Activated T-cell treated with anti-CD3 and anti-CD28 coated beads, Interleukin-2, amount 50 U/mL, for 48 hours (primary cell): ENCODE results near the gene PARP3.

Source experiments
- DNase-seq, 2 experiments: peaks; one replicate each; pipeline ENCODE4 v3.0.0-alpha.2; 2020

Gene PARP3

DNA sequence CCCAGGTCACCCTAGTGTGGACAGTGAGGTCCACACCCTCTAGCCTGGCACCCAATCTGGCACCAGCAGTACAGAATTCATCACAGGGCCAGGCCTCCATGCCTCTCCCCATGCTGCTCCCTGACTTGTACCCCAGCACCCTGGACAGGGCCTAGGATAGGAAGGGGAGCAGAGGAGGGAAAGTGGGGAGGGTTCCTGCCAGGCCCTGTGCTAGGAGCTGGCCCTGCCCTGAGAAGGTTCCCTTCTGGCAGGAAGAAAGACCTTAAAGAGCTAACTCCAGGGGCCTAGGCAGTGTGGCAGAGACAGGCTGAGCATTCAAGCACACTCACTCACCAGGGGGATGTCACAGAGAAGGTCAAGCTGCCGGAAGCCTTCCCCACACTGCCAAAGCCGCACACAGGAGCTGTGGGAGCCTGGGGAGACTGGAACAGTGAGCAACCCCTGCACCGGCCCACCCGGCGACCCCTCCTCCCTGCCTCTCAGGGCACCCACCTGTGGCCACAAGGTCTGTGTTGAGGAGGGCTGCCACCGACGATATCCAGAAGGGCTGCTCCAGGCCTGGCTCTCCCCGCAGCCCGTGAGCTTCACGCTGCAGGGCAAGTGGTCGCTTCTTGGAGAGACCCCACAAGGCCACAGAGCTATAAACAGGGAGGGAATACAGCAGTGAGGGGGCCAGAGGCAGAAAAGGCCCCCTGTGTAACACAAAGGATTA is 7.9 kb upstream of the PARP3 start:
- no peak for DNase-seq

DNA sequence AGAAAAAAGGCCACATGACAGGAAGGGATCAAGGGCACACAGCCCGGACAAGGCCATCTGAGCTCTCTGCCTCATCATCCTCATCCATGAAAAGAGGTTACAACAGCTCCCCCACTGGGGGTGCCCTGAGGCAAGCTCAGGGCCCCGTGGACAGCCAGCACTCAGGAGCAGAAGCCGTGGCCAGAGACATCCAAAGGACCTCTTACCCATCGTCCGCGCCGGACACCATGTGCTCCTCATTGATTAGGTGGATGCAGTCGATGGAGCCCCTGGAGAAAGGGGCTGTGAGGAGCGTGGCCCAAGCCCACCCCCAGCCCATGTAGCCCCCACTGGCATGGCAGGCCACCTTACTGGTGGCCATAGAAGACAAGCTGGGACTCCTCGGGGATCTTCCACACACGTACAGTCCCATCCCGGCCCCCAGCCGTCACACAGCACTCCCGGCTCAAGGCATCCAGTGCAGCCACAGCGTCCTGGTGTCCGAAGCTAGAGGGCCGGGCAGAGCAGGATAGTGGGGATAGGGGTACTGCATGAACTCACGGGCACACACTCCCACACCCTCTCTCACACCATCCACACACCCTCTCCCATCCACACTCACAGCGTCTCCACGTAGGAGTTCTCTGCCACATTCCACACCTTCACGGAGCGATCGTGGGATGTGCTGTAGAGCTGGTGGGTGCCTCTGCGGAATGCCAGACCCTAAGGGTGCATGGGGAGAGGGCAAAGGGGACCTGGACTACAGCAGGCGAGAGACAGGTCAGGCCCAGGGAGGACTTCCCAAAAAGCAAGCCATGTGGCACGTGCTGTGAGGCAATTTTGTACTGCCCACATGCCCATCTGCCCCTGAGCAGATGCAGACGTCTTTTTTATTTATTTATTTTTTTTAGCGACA is 6.9 kb upstream of the PARP3 start:
- DNase-seq: no peak

DNA sequence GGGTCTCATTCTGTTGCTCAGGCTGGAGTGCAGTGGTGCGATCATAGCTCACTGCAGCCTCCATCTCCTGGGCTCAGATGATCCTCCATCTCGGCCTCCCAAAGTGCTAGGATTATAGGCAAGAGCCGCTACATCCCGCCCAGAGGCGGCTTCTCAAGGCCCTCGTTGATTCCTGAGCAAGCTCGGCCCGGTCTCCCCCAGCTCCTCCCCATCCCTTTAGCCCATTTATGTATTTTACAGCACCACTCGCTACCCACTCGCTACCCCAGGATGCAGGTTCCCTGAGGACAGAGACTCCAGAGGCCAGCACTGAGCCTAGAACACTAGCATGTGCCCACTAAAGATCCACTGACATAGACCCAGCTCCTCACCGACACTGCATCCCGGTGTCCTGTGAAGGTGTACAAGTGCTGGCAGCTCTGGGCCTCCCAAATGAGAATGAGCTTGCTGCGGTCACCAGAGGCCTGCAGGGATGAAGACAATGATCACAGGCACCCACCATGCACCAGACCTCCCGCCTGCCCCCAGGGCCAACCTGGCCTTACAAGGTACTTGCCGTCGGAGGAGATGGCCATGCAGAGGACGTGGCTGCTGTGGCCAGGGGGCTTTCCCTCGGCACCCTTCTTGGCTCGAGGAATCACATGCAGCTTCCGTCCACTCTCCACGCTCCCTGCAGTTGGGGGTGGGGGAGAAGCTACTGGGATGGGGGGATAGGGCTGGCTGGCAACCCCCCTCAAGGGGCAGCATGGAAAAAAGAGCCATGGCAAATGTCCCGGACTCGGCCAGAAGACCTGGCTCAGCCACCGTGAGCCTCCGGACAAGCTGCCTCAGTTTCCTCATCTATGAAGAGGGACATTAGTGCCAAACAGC is 6.0 kb upstream of the PARP3 start:
- no peak for DNase-seq

DNA sequence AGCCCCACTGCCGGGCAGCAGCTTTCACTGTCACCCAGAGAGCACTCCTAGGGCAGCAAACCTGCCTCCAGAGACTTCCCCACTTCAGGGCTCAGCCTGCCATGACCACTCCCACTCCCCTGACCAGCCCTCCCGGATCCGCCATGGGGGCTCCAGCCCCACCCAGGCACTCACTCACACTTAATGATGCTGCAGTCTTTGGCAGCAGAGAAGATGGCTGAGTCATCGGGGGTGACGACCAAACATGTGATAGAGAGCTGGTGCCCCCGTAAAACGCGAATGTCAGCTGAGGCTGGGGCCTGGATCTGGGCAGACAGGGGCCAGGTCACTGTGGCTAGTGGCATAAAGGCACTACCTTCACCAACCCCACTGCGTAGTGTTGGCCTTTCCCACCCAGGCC is 5.1 kb upstream of the PARP3 start:
- DNase-seq: no peak

DNA sequence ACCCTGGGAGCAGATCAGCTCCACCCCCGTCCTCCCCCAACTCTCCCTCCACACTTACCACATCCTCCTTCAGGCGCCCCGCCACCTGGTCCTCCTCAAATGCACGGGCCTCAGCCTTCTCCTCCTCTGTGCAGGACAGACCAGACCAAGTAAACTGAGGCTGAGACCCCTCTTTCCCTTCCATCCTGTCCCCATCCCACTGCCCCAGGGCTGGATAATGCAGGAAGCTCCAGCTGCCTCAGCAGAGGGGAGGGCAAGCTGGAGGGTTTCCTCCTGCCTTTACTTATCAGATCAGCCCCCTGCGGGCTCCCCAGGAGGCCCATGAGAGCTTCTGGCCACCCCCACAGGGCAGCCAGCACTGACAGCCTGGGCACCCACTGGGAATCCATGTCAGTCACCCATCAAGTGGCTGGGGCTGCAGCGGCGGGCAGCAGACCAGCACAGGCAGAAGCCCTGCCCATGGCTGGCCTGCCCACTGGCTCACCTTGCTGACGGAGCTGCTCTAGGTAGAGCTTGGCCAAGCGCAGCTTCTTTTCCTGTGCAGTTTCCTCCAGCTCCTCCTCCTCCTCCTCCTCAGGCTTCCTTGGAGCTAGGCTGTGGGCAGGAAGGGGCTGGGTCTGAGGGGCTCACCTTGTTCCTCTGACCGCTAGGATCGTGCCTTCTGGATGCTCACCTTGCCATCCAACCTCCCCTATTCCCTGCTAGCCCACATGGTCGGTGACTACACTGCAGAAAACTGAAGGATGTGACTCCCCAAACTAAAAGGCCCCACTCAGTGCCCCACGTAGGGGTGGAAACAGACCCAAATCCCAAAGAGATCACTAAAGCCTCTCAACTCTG is 4.3 kb upstream of the PARP3 start:
- peak in 1 of 2 experiments; percentile 10 for DNase-seq

DNA sequence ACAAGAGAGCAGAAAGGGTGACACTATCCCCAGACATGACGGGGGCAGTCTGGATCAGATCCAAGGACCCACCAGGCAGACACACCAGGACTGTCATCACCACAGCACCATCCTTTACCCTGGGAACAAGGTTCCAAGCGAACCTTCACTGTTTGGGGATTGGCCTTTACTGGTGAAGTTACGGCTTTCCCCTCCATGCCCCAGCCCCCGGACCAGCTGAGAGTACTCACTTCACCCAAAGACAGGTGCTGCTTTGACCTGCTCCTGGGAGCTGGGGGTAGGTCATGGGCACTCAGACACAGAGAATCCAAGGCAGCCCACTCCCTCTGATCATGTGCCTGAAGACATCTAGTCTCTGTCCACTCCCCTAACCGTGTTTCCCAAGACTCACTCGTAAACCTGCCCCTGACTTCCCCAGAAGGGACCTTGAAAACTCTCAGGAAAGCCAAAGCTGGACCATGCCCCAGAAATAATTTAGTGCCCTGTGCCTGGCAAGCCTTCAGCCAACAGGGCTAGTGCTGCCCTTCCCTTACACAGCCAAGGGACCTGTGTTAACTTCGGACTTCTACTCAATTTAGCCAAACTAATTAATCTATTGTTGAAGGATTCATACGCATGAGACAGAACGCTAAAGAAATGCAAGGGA is 3.3 kb upstream of the PARP3 start:
- DNase-seq: peak in 1 of 2 experiments; percentile 13

DNA sequence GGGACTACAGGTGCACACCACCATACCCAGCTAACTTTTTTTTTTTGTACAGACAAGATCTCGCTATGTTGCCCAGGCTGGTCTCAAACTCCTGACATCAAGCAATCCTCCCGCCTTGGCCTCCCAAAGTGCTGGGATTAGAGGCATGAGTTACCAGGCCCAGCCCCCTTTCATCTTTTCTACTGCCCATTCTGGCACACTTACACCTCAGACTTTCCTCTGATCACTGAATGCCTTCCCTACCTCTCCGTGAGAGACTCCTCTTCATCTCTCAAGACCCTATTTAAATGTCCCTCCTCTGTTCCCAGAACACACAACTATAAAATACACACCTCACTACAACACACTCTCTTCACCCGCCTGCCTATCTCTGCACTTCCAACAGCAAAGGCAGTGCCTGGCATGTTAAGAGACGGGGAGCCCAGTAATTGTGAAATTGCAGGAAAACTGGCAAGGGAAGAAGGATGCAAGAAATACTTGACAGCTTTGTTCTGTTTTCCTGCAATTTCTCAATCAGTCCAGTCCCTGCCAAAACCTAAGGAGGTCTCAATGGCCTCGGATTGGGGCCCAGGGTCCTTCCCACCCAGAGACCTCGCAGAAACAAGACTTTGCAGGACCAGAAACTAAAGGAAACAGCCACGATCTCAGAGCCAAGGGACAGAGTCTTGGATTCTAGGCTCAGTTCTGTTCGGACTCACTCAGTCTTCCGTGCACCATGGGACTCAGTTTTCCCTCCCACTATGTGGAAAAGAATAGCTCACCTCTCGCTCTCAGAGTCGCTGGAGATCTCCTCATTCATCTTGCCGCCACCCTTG is 1.3 kb upstream of the PARP3 start:
- DNase-seq: peak; percentile 13

DNA sequence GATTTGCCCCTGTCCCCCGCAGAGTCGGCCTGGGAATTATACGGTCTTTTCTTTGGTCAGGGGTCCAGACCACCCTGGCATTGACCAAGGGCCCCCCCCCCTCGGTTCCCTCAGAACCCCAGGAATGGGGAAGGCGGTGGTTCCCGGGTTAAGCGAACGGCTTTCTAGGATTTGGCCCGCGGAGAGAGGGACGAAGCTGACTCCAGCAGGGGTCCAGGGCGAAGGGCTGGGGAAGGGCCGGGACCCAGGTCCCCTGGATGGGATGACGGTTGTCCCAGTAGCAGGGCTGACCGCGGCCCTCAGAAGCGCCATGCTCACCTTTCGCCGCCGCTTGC is 733 bp upstream of the PARP3 start:
- no peak for DNase-seq

DNA sequence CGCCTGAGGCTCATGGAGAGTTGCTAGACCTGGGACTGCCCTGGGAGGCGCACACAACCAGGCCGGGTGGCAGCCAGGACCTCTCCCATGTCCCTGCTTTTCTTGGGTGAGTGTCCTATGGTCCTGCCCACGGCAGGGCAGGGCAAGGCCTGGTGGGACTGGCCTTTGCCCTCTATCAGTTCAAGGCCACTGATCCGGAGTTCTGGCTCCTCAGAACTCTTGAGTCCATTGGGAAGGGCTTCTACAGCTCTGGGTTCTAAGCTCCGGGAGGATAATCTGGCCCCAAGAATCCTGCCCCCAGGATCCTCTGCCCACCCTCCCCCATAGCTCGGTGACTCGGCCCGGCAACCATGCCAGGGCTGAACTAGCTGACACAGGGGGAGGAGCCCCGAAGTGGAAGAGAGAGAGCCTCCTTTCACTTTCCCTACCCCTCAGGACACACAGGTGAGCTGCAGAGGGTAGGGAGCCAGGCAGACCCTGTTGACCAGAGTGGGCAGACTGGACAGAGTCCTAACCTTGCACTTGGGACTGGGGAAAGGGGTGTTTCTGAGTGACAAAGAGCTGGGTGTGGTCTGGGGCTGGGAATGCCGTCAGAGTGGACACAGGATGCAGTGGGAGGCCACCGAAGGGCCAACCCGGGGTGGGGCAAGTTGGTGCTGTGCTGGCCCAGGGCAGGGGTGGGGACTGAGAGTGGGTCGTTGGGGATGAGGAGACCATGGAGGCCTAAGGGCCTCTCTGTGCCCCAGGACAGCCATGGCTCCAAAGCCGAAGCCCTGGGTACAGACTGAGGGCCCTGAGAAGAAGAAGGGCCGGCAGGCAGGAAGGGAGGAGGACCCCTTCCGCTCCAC is 664 bp downstream of the PARP3 start:
- peak; percentile 66 to 73 for DNase-seq

DNA sequence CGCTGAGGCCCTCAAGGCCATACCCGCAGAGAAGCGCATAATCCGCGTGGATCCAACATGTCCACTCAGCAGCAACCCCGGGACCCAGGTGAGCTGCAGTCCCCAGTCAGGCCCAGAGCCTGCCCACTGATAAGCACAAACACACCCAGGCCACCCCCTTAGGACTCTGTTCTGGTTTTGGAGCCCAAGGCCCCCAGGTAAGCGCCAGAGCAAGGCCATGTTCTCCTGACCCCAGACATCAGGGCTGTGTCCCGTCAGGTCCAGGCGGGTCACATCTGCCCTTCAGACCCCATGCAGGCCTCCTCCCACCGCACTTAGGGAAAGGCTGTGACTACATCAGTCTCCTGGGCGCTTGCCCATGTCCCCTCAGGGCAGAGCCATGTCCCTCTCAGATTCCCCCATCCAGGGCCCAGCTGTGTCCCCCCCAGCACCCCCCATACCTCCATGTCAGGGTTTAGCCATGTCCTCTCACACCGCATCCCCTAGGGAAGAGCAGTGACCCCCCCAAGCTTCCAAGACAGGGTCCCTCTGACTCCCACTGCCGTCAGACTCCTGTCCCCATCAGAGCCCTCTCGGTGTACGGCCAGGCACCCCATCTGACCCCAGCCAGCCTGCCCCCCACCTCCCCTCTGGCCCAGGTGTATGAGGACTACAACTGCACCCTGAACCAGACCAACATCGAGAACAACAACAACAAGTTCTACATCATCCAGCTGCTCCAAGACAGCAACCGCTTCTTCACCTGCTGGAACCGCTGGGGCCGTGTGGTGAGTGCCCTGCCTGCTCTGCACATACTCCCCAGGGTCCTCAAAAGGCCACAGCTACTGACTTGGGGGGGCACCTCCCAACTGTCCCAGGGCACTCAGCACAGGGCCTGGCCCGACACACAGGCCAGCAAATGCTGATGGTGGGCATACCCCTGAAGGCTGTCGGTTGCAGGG is 1.6 kb downstream of the PARP3 start:
- no peak for DNase-seq

DNA sequence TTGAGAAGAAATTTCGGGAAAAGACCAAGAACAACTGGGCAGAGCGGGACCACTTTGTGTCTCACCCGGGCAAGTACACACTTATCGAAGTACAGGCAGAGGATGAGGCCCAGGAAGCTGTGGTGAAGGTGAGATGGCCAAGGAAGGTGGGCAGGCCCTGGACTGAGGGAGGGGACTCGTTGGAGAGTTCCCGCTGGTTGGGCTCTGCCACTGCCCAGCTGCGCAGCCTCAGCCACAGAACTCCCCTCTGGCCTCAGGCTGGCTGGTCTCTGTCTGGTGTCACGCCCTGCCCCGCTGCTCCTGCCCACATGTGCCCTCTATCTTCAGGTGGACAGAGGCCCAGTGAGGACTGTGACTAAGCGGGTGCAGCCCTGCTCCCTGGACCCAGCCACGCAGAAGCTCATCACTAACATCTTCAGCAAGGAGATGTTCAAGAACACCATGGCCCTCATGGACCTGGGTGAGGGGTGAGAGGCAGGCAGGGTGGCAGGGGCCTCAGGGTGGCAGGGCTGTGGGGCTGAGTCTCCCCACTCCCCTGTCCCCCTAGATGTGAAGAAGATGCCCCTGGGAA is 2.4 kb downstream of the PARP3 start:
- DNase-seq: no peak

DNA sequence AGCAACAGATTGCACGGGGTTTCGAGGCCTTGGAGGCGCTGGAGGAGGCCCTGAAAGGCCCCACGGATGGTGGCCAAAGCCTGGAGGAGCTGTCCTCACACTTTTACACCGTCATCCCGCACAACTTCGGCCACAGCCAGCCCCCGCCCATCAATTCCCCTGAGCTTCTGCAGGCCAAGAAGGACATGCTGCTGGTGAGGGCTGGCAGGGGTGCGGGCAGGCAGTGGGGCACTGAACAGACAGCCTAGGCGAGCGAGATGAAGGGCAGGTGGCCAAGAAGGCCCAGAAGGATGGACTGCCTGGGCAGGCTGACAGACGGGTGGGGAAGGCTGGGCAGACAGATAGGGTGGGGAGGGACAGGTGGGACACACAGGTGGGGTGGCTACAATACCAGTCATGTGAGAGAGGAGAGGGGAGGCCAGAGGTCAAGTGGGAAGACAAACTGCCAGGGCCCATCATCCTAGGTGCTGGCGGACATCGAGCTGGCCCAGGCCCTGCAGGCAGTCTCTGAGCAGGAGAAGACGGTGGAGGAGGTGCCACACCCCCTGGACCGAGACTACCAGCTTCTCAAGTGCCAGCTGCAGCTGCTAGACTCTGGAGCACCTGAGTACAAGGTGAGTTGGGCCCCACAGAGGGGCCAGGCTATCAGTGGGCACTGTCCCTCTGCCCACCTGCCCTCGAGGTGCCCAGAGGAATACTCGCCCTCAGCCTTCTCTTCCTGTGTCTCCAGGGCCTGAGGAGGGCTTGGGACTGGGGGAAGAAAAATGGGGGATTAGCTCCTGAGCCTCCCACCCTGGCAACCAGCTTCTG is 3.1 kb downstream of the PARP3 start:
- DNase-seq: no peak

DNA sequence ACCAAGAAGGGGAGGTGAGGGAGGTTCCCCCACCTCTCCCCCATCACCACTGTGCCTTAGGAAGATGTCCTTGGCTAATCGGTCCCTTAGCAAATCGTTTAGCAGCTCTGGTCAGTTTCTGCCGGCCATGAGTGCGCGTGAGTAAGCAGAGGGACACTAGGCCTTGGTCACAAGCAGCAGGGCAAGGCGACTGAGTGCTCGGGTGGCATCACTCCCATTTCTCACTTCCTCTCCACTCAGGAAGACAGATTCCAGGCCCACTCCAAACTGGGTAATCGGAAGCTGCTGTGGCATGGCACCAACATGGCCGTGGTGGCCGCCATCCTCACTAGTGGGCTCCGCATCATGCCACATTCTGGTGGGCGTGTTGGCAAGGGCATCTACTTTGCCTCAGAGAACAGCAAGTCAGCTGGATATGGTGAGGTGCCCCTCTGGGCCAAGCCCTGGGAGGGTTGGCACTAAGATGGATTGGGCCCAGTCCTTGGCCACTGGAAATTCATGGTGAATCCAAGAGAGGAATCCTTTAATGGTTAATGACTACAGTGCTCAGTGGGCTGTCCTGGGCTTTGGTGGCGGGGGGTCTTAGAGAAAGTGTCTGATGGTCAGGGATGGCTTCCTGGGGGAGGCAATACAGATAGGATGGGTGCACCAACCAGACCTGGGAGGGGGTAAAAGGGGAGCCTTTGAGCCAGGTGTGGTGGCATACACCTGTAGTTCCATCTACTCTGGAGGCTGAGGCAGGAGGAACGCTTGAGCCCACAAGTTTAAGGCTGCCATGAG is 4.0 kb downstream of the PARP3 start:
- no peak for DNase-seq

DNA sequence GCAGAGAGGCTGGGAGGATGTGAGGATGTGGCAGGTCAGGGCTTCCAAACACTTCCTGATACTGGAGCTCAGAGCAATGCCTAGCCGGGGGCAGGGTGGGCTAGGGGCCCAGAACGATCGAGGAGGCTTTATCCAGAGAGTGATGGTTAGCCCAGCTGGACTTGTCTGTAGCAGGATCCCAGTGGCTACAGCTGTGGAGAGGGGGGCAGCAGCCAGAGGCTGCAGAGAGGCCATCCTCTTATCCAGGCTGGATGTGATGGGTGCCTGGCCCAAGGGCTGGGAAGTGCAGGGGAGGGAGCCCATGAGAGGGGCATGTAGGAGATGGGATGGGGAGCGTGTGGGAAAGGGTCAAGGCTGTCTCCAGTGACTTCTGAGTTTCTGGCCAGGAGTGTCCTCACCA is 4.6 kb downstream of the PARP3 start:
- no peak for DNase-seq

DNA sequence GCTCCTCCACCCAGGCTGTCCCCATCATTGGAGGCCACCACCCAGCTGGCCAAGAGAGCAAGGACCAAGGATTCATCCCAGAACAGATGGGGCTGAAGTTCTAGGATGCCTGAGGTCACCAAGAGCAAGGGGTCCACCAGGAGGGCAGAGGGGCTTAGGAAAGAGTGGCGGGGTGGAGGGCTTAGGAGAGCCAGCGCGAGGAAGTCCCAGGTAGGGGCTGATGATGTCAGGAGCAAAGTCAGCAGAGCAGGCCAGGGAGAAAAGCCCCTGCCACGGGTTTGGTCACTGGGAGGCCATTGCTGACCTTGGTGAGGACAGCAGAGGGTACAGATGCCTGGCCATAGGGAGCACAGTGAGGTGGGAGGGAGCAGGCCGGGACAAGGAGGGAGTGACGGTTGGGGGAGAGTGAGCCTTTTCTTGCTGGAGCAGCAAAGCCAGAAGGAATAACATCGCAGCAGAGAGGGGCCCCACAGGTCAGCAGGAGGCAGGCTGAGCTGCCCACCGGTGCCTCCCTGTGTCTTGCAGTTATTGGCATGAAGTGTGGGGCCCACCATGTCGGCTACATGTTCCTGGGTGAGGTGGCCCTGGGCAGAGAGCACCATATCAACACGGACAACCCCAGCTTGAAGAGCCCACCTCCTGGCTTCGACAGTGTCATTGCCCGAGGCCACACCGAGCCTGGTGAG is 5.2 kb downstream of the PARP3 start:
- DNase-seq: no peak

DNA sequence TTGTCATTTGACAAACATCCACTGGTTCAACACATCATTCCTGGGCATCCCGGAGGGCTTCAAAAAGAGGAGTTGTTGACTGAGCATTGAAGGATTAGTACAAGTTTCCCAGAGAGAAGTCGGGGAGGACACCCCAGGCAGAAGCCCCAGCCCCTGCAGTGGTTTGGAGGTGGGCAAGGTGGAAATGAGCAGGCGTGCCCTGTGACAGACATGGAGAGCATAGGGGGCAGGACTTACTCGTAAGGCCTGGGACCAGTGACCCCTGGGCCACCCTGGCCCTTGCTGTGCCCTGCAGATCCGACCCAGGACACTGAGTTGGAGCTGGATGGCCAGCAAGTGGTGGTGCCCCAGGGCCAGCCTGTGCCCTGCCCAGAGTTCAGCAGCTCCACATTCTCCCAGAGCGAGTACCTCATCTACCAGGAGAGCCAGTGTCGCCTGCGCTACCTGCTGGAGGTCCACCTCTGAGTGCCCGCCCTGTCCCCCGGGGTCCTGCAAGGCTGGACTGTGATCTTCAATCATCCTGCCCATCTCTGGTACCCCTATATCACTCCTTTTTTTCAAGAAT is 5.9 kb downstream of the PARP3 start:
- DNase-seq: no peak
